Retinal pigment epithelial cell (primary cell): ENCODE data around the gene HS3ST4.

Source experiments
- DNase-seq: peaks from one replicate; pipeline ENCODE4 v3.0.0-alpha.2; 2010; ENCODE audit warnings: low read depth
- H3K4me3 ChIP-seq: 2 replicates; pipeline ENCODE4 v1.5.1; 2011; ENCODE audit warnings: mild to moderate bottlenecking, low read length, control low read depth, moderate library complexity
- TF ChIP-seq, protein P1 (sequence below): conservative IDR thresholded peaks from 2 replicates; pipeline ENCODE4 v1.5.1; 2011; ENCODE audit warnings: low read depth, low read length, control low read depth, inconsistent platforms

The HS3ST4 gene

DNA sequence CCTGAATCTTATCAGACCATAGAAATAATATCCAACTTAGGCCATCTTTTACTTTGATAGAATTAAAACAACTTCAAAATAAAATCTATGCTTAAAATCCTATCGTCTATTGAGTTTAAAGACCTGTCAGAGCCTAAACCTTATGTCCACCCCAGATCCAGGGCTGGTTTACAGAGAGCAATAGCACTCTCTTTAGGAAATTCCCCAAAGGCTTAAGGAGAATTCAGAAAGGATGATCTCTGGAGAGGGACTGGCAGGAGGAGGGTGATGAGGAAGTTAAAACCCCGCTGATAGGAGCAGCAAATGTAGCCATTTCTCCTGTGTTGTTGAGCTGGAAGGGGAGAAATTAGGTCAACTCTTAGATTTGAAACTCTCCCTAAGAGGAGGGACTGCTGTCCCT is 175.3 kb downstream of the HS3ST4 start:
- H3K4me3 ChIP-seq: no peak overlapping the region
- TF ChIP-seq, protein P1, sequence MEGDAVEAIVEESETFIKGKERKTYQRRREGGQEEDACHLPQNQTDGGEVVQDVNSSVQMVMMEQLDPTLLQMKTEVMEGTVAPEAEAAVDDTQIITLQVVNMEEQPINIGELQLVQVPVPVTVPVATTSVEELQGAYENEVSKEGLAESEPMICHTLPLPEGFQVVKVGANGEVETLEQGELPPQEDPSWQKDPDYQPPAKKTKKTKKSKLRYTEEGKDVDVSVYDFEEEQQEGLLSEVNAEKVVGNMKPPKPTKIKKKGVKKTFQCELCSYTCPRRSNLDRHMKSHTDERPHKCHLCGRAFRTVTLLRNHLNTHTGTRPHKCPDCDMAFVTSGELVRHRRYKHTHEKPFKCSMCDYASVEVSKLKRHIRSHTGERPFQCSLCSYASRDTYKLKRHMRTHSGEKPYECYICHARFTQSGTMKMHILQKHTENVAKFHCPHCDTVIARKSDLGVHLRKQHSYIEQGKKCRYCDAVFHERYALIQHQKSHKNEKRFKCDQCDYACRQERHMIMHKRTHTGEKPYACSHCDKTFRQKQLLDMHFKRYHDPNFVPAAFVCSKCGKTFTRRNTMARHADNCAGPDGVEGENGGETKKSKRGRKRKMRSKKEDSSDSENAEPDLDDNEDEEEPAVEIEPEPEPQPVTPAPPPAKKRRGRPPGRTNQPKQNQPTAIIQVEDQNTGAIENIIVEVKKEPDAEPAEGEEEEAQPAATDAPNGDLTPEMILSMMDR: no peak
- no peak for DNase-seq

- no peak overlapping the region for H3K4me3 ChIP-seq
- DNase-seq: no peak
- TF ChIP-seq, protein P1: no peak
These were observed 176.3 kb downstream of the HS3ST4 start for GRCh38 chr16:25868106-25868505.

DNA sequence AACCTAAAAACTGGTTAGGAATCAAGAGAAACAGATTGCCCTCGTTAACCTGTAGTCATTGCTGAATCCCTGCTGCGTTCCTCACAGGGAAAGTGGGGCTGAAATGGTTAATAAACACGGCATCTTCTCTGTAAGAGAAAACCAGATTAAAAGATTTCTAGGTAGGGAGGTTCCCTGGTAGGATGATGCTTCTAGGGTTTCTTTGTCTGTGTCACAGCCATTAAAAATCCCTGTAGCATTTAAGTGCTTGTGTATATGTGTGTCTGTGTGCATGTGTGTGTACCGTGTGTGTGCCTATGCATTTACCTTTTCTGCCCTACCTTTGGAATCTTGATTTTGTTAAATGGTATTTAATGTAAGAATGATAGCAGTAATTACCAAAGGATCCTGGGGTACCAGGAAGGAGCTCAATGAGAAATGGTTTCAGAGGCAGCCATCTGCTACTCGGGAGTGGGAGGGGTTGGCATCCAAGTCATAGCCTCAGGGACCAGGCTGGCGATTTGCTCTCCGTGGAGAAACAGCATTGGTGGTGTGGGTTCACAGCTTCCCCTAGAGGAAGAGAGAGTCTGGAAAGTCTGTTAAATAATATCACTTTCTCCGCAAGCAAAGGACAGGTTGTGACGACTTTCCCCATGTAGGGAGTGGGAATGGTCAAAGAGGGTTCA is 177.1 kb downstream of the HS3ST4 start:
- TF ChIP-seq, protein P1: no peak
- no peak for DNase-seq

DNA sequence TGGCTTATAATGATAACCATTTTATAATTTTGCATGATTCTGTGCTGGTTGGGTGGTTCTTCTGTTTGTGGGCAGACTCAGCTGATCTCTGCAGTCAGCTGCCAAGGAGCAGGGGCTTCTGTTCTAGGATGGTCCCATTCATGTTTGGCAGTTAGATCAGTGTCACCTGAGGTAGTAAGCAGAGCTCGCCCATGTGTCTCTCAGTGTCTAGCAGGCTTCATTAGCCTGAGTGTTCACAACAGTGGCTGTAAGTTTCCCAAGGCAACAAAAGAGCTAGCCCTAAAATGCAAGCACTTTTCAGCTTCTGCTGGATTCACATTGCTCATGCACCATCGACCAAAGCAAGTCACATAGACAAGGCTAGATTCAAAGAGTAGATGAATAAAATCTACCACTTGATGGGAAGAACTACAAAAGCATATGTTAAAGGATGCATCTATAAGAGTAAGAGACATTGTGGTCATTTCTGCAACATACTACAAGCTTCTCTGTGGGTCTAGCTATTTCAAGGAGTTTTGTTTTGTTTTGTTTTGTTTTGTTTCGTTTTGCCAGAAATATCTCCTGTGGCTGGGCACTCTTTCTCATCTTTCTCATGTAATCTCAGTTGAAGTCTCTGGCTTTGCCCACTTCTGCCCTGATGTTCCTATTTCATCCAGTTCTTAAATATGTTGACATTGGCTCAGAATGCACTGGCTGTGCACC is 180.8 kb downstream of the HS3ST4 start:
- H3K4me3 ChIP-seq: no peak overlapping the region
- DNase-seq: no peak
- TF ChIP-seq, protein P1: no peak

More for the DNA sequence above, 177.1 kb downstream of the HS3ST4 start:
- no peak overlapping the region for H3K4me3 ChIP-seq

DNA sequence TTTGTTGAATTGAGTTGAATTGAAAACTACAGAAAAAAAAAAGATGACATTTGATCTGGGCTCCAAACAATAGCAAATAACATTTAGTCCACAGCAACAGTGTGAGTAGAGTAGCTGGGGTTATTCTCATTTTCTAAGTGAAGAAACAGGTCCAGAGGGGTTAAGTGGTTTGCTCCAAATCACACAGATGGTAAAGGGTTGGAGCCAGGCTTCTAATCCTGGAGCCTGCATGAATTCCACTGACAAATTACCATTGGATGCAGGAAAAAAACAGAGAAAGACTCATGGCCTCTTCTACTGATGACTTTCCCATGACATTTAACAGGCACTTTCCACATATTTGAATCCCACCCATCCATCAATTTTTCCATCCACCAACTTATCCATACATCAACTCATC is 182.4 kb downstream of the HS3ST4 start:
- TF ChIP-seq, protein P1: no peak
- DNase-seq: no peak
- no peak overlapping the region for H3K4me3 ChIP-seq

DNA sequence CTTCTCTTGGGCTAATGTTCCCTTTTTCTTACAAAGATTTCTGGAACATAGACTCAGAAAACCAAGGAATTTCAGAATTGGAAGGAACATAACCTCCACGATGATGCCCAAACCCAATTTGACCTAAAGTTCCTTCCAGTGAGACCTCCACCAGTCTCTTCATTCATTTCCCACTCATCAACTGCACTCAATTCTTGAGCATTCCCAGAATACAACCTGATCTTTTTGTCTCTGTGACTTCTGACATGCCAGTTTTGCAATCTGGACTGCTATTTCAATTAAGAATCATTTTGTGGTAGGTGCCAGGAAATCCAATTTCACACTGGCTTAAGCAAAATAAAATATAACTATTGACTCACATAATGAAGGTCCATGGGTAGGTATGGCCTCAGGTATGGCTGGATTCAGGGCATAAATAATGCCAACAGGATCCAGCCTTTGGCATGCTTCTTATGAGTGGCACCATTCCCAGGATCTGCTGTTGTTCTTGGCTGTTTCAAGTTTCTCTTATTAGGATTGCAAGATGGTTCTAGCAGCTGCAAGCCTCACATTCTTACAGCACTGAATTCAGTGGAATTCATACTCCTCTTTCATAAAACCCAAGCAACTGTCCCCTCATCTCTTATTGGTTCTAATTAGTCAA is 184.3 kb downstream of the HS3ST4 start:
- TF ChIP-seq, protein P1: no peak
- H3K4me3 ChIP-seq: no peak overlapping the region
- DNase-seq: no peak
